Choroid plexus epithelial cell (primary cell): ENCODE measurements around the gene PASD1.
A peak's percentile ranks its signal among the peaks of the same experiment; 100 is the strongest.

ENCODE experiments used
- DNase-seq: peaks from one replicate; pipeline ENCODE4 v3.0.0-alpha.2; 2010; ENCODE audit warnings: low read depth
- H3K4me3 ChIP-seq: 2 replicates; pipeline ENCODE4 v1.5.1; 2011; ENCODE audit warnings: low read depth, mild to moderate bottlenecking, control low read depth, low read length, moderate library complexity
- CTCF ChIP-seq: conservative IDR thresholded peaks from 2 replicates; pipeline ENCODE4 v1.5.1; 2011; ENCODE audit warnings: low read depth, mild to moderate bottlenecking, control low read depth, inconsistent platforms, low read length, moderate library complexity

PASD1 gene

GRCh38 chrX:151712253-151712652 lies 148.8 kb downstream of the PASD1 start:
- no peak for DNase-seq
- H3K4me3 ChIP-seq = no peak overlapping the region
- no peak for TF ChIP-seq CTCF

GRCh38 chrX:151713849-151714248 lies 150.4 kb downstream of the PASD1 start:
- peak; percentile 53 for TF ChIP-seq CTCF

GRCh38 chrX:151714362-151714761 lies 150.9 kb downstream of the PASD1 start:
- H3K4me3 ChIP-seq = no peak overlapping the region
- no peak for DNase-seq
- TF ChIP-seq CTCF = no peak

More at GRCh38 chrX:151713849-151714248, 150.4 kb downstream of the PASD1 start:
- no peak overlapping the region for H3K4me3 ChIP-seq
- DNase-seq = peak; percentile 11

- no peak for TF ChIP-seq CTCF
- H3K4me3 ChIP-seq = no peak within 1 kb of the TSS
- DNase-seq = no peak
These were observed 152.3 kb downstream of the PASD1 start, which contains the start of gene FATE1 for GRCh38 chrX:151715752-151716151. Gene FATE1 (plus strand): TSS chrX:151716035. CDS start chrX:151716120, 85 bp downstream.

GRCh38 chrX:151722241-151722846 lies 158.9 kb downstream of the PASD1 start:
- DNase-seq = peak; percentile 14
- H3K4me3 ChIP-seq = no peak overlapping the region
- peak; percentile 38 for TF ChIP-seq CTCF

- DNase-seq = no peak
- TF ChIP-seq CTCF = no peak
These were observed 159.8 kb downstream of the PASD1 start for GRCh38 chrX:151723156-151723760.

More at GRCh38 chrX:151723156-151723760, 159.8 kb downstream of the PASD1 start:
- H3K4me3 ChIP-seq = no peak overlapping the region
